GM18861 (cell line): ENCODE results near the gene CPXM1.
"Not testable (repeated sequence)": the region's sequence is repeated elsewhere in the genome, so short reads cannot be mapped to it uniquely, and the experiment has no call there.

Experiments used
- ATAC-seq: cut with Tn5 transposase; IDR thresholded peaks from one replicate; pipeline ENCODE4 v1.9.1; 2021; ENCODE audit not compliant: unreplicated experiment

The CPXM1 gene

GRCh38 chr20:2770091-2770490 is 30.3 kb downstream of the CPXM1 start:
- not testable (repeated sequence) for ATAC-seq

- no peak for ATAC-seq
These were observed 31.8 kb downstream of the CPXM1 start for GRCh38 chr20:2768632-2769015.

GRCh38 chr20:2767768-2768631 is 32.4 kb downstream of the CPXM1 start:
- no peak for ATAC-seq

GRCh38 chr20:2763186-2763585 is 37.2 kb downstream of the CPXM1 start:
- no peak for ATAC-seq

GRCh38 chr20:2762578-2763131 is 37.8 kb downstream of the CPXM1 start:
- ATAC-seq = no peak

GRCh38 chr20:2761885-2762284 is 38.5 kb downstream of the CPXM1 start:
- no peak for ATAC-seq

GRCh38 chr20:2760952-2761305 is 39.5 kb downstream of the CPXM1 start:
- no peak for ATAC-seq

- ATAC-seq = no peak
These were observed 40.0 kb downstream of the CPXM1 start for GRCh38 chr20:2760297-2760951.

GRCh38 chr20:2759603-2760296 is 40.7 kb downstream of the CPXM1 start:
- no peak for ATAC-seq

- no peak for ATAC-seq
These were observed 41.3 kb downstream of the CPXM1 start for GRCh38 chr20:2759143-2759542.

GRCh38 chr20:2757969-2758368 is 42.5 kb downstream of the CPXM1 start:
- no peak for ATAC-seq

- no peak for ATAC-seq
These were observed 43.4 kb downstream of the CPXM1 start for GRCh38 chr20:2757001-2757400.

GRCh38 chr20:2756056-2756611 is 44.3 kb downstream of the CPXM1 start:
- no peak for ATAC-seq

- ATAC-seq = no peak
These were observed 44.9 kb downstream of the CPXM1 start for GRCh38 chr20:2755451-2756055.

GRCh38 chr20:2754424-2754823 is 46.0 kb downstream of the CPXM1 start:
- ATAC-seq = no peak

- no peak for ATAC-seq
These were observed 46.9 kb downstream of the CPXM1 start for GRCh38 chr20:2753461-2754040.

GRCh38 chr20:2752567-2753460 is 47.6 kb downstream of the CPXM1 start:
- ATAC-seq = no peak

GRCh38 chr20:2751878-2752566 is 48.4 kb downstream of the CPXM1 start:
- no peak for ATAC-seq

- no peak for ATAC-seq
These were observed 49.0 kb downstream of the CPXM1 start for GRCh38 chr20:2751347-2751877.
